ENCODE measurements around the gene PCDH19.

- no peak for TF ChIP-seq POLR2A (IDR thresholded peaks at IDR 0.05)
- TF ChIP-seq, protein P1, sequence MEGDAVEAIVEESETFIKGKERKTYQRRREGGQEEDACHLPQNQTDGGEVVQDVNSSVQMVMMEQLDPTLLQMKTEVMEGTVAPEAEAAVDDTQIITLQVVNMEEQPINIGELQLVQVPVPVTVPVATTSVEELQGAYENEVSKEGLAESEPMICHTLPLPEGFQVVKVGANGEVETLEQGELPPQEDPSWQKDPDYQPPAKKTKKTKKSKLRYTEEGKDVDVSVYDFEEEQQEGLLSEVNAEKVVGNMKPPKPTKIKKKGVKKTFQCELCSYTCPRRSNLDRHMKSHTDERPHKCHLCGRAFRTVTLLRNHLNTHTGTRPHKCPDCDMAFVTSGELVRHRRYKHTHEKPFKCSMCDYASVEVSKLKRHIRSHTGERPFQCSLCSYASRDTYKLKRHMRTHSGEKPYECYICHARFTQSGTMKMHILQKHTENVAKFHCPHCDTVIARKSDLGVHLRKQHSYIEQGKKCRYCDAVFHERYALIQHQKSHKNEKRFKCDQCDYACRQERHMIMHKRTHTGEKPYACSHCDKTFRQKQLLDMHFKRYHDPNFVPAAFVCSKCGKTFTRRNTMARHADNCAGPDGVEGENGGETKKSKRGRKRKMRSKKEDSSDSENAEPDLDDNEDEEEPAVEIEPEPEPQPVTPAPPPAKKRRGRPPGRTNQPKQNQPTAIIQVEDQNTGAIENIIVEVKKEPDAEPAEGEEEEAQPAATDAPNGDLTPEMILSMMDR (IDR thresholded peaks at IDR 0.05), result no peak
Observed at GRCh38 chrX:100356351-100356896, 53.6 kb downstream of the PCDH19 start.

Data from uterus (tissue), 2 donors.